ENCODE data around the gene THTPA.

THTPA gene

DNA sequence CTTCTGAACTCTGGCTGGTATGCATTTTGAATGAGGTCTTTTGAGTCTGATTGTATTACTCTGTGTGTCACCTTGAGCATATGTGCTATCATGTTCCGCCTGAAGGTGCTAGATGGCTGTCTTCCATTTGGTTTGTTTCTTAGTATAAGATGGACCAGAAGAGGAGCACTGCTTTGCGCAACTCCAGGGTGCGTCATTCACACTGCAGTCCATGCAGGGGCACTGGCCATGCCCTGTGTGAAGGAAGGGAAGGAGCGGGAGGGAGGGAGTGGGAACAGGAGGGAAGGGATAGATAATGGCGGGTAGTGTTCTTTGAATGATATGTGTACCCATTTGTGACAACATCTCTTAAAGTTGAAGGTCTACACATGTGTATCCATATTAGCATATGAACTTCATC lies 12.7 kb upstream of the THTPA start:
- Histone ChIP-seq H3K23ac (ENCODE audit: low read length) (no peak overlapping the region), H2AK5ac (ENCODE audit: low read length) (no peak overlapping the region), H2BK120ac (ENCODE audit: insufficient read depth, low read length, poor library complexity) (no peak overlapping the region)

DNA sequence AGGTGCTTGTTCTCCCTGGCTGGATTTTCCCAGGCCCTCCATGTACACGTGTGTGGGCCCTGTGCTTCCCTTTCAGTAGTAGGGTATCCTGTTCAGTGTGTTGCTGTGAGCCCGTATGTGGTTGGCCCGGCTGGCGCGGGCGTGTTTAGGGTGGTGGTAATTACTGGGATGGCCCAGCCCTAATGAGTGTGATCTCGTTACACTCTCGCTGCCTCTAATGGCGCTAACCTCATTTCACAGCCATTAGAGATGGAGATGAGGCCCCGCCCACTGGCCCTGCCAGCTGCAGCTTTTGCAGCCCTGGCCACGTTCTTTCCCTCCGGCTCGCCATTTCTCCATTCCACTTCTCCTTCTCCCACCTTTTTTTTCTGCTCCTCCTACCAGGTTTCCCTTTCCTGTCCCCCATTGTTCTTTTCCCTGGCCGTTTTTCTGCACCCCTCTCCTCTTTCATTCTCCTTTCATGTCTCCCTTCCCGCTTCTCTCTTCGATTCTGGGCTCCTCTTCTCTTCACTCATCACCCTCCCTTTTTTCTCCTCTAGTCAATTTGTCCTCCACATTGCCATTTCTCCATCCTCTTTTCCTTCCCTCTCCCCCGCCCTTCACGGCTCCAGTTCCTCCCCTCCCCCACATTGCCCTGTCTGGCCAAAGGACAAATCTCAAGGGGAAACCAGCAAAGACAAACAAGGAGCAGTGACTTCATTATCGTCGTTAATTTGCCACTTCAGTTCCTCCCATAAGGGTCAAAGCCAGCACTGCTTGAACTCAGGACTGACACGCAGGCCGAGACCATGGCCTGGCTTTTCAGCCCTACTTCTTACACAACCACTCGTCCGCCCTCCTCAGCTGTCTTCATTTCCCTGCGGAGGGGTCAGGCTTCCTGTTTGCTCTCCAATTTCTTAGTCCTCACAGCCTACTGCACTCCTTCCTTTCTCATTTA lies 11.3 kb upstream of the THTPA start:
- Histone ChIP-seq H4K91ac (ENCODE audit: low read depth, low read length) (no peak overlapping the region), H3K18ac (ENCODE audit: low read length) (no peak overlapping the region), H3K36me3 (ENCODE audit: control insufficient read depth in 1 of 2, insufficient read depth in 2 of 2, low read length in 2 of 2) (peaks cover 0 to 2% of the 10 kb centered on the region in 2 experiments), H3K23ac (ENCODE audit: low read length) (no peak overlapping the region), H3K9ac (ENCODE audit: low read length) (no peak overlapping the region), H3K79me1 (ENCODE audit: low read length) (no peaks in the 10 kb centered on the region), H2AK5ac (ENCODE audit: low read length) (no peak overlapping the region), H3K27me3 (ENCODE audit: insufficient read depth, low read length) (no peaks in the 10 kb centered on the region), H2AFZ (ENCODE audit: insufficient read depth, low read length, poor library complexity) (no peak overlapping the region), H4K12ac (ENCODE audit: low read depth, low read length) (no peak overlapping the region), H2BK120ac (ENCODE audit: insufficient read depth, low read length, poor library complexity) (no peak overlapping the region), H3K4me2 (ENCODE audit: low read length) (no peak overlapping the region), H3K4ac (ENCODE audit: low read depth, low read length) (no peak overlapping the region), H3K14ac (ENCODE audit: low read length) (no peak overlapping the region), H3K4me1 (ENCODE audit: control insufficient read depth in 1 of 2, insufficient read depth in 2 of 2, low read length in 2 of 2) (peaks cover 0 to 3% of the 10 kb centered on the region in 2 experiments), H2BK5ac (ENCODE audit: low read depth, low read length, poor library complexity) (no peak overlapping the region), H3K79me2 (ENCODE audit: control insufficient read depth, insufficient read depth, low read length, poor library complexity) (no peaks in the 10 kb centered on the region), H4K8ac (ENCODE audit: low read depth, low read length) (no peak overlapping the region), H3K27ac (ENCODE audit: low read depth, low read length) (no peak overlapping the region), H2BK12ac (ENCODE audit: low read length) (no peak overlapping the region), H3K9me3 (ENCODE audit: insufficient read depth, low read depth, low read length) (no peaks in the 10 kb centered on the region), H3K4me3 (ENCODE audit: low read depth, low read length) (peak overlapping the region; percentile 23)
- no CpG with 5 or more reads among the region's 25 CpGs for WGBS (ENCODE audit: extremely low coverage, insufficient coverage, insufficient read length)
- DNase-seq, result no peak

More for the DNA sequence above, 12.7 kb upstream of the THTPA start:
- Histone ChIP-seq H3K4me3 (ENCODE audit: low read depth, low read length) (no peak overlapping the region), H4K8ac (ENCODE audit: low read depth, low read length) (no peak overlapping the region), H2BK5ac (ENCODE audit: low read depth, low read length, poor library complexity) (no peak overlapping the region), H3K4me1 (ENCODE audit: control insufficient read depth in 1 of 2, insufficient read depth in 2 of 2, low read length in 2 of 2) (peaks cover 0 to 2% of the 10 kb centered on the region in 2 experiments), H3K36me3 (ENCODE audit: control insufficient read depth in 1 of 2, insufficient read depth in 2 of 2, low read length in 2 of 2) (peaks cover 0 to 2% of the 10 kb centered on the region in 2 experiments), H3K4ac (ENCODE audit: low read depth, low read length) (no peak overlapping the region), H2BK12ac (ENCODE audit: low read length) (no peak overlapping the region), H3K79me1 (ENCODE audit: low read length) (no peaks in the 10 kb centered on the region), H3K27me3 (ENCODE audit: insufficient read depth, low read length) (no peaks in the 10 kb centered on the region), H3K9me3 (ENCODE audit: insufficient read depth, low read depth, low read length) (no peaks in the 10 kb centered on the region), H3K18ac (ENCODE audit: low read length) (no peak overlapping the region), H3K4me2 (ENCODE audit: low read length) (no peak overlapping the region), H4K91ac (ENCODE audit: low read depth, low read length) (no peak overlapping the region), H3K14ac (ENCODE audit: low read length) (no peak overlapping the region), H3K79me2 (ENCODE audit: control insufficient read depth, insufficient read depth, low read length, poor library complexity) (no peaks in the 10 kb centered on the region), H4K12ac (ENCODE audit: low read depth, low read length) (no peak overlapping the region), H3K27ac (ENCODE audit: low read depth, low read length) (no peak overlapping the region), H3K9ac (ENCODE audit: low read length) (no peak overlapping the region), H2AFZ (ENCODE audit: insufficient read depth, low read length, poor library complexity) (no peak overlapping the region)
- no peak for DNase-seq
- WGBS (ENCODE audit: extremely low coverage, insufficient coverage, insufficient read length), result no CpG with 5 or more reads among the region's 5 CpGs

DNA sequence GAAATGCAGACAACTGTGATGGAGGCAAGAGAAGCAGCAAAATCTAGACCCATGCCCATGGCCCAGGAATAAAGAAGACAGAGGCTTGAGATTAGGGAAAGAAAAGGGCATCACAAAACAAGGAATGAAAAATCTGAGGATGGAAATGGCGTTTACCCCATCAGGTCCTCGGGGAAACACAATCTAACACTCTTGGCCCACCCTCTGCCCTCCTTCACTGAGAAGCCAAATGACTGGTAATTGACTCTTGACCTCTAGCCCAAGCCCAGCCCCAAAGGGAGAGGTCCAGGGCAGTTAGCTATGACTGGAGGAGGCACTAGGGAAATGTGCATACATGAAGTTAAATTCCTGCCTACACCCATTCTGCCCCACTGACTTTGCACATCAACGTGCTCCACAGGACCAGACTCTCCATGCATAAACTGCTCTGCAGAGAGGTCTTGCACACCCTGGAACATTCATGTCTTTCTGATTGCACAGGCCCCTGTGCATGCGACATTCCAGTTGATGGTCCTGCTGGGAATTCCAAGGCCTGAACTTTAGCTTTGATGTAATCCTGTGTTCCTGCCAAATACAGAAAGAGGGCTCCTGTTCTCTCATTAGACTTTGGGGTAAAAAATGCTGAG lies 10.2 kb upstream of the THTPA start:
- no peaks in the 10 kb centered on the region for H3K27me3 ChIP-seq (ENCODE audit: insufficient read depth, low read length)
- no peak overlapping the region for H3K4me3 ChIP-seq (ENCODE audit: low read depth, low read length)
- H2BK120ac ChIP-seq (ENCODE audit: insufficient read depth, low read length, poor library complexity), result no peak overlapping the region
- no peak overlapping the region for H3K4ac ChIP-seq (ENCODE audit: low read depth, low read length)
- H4K8ac ChIP-seq (ENCODE audit: low read depth, low read length), result no peak overlapping the region
- no peak overlapping the region for H3K14ac ChIP-seq (ENCODE audit: low read length)
- H3K79me1 ChIP-seq (ENCODE audit: low read length), result no peaks in the 10 kb centered on the region
- H3K9me3 ChIP-seq (ENCODE audit: insufficient read depth, low read depth, low read length), result no peaks in the 10 kb centered on the region
- no peak overlapping the region for H2AFZ ChIP-seq (ENCODE audit: insufficient read depth, low read length, poor library complexity)
- no peaks in the 10 kb centered on the region for H3K79me2 ChIP-seq (ENCODE audit: control insufficient read depth, insufficient read depth, low read length, poor library complexity)
- no peak overlapping the region for H4K91ac ChIP-seq (ENCODE audit: low read depth, low read length)
- no peak overlapping the region for H3K18ac ChIP-seq (ENCODE audit: low read length)
- peaks cover 3 to 9% of the 10 kb centered on the region in 2 experiments for H3K4me1 ChIP-seq (ENCODE audit: control insufficient read depth in 1 of 2, insufficient read depth in 2 of 2, low read length in 2 of 2)
- peak overlapping the region; percentile 11 for H3K9ac ChIP-seq (ENCODE audit: low read length)
- no peak overlapping the region for H2BK12ac ChIP-seq (ENCODE audit: low read length)
- no peak overlapping the region for H2BK5ac ChIP-seq (ENCODE audit: low read depth, low read length, poor library complexity)
- H2AK5ac ChIP-seq (ENCODE audit: low read length), result no peak overlapping the region
- H4K12ac ChIP-seq (ENCODE audit: low read depth, low read length), result no peak overlapping the region
- H3K4me2 ChIP-seq (ENCODE audit: low read length), result no peak overlapping the region
- no peak overlapping the region for H3K23ac ChIP-seq (ENCODE audit: low read length)
- DNase-seq, result no peak
- WGBS (ENCODE audit: extremely low coverage, insufficient coverage, insufficient read length), result no CpG with 5 or more reads among the region's 4 CpGs
- H3K27ac ChIP-seq (ENCODE audit: low read depth, low read length), result no peak overlapping the region
- peaks cover 0 to 2% of the 10 kb centered on the region in 2 experiments for H3K36me3 ChIP-seq (ENCODE audit: control insufficient read depth in 1 of 2, insufficient read depth in 2 of 2, low read length in 2 of 2)

DNA sequence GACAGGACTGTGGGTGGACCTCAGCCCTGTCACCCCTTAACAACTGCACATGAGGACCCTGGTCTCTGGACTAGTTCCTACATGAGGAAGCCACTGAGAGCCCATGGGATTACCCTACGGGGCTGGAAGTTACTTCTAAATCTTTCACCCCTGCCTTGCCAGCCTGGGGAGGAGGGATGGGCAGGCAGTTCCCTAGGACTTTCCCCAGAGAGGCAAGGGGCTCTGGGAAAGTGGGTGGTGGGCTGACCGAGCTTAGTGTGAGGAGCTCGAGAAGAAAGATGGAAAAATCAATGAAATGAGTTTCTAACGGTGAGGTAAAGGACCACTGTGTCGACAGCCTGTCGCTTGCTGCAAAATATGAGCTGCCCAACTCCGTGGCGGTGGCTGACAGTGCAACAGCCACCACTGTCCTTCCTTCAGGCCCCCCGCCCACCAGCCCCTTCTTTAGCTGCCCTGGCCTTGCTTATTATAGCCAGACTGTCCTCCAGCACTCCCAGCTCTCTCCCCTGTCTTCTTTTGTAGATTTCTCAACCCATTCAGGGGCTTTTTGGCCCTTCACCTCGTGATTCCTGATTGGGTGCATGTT lies 9.5 kb upstream of the THTPA start:
- no CpG with 5 or more reads among the region's 10 CpGs for WGBS (ENCODE audit: extremely low coverage, insufficient coverage, insufficient read length)
- Histone ChIP-seq H2AFZ (ENCODE audit: insufficient read depth, low read length, poor library complexity) (no peak overlapping the region), H3K4me1 (ENCODE audit: control insufficient read depth in 1 of 2, insufficient read depth in 2 of 2, low read length in 2 of 2) (peaks cover 3 to 11% of the 10 kb centered on the region in 2 experiments), H3K79me1 (ENCODE audit: low read length) (no peaks in the 10 kb centered on the region), H4K91ac (ENCODE audit: low read depth, low read length) (no peak overlapping the region), H3K4me2 (ENCODE audit: low read length) (no peak overlapping the region), H4K12ac (ENCODE audit: low read depth, low read length) (no peak overlapping the region), H3K4me3 (ENCODE audit: low read depth, low read length) (no peak overlapping the region), H2BK12ac (ENCODE audit: low read length) (no peak overlapping the region), H3K23ac (ENCODE audit: low read length) (no peak overlapping the region), H3K27ac (ENCODE audit: low read depth, low read length) (no peak overlapping the region), H3K79me2 (ENCODE audit: control insufficient read depth, insufficient read depth, low read length, poor library complexity) (peaks cover 3% of the 10 kb centered on the region), H3K4ac (ENCODE audit: low read depth, low read length) (no peak overlapping the region), H3K9me3 (ENCODE audit: insufficient read depth, low read depth, low read length) (no peaks in the 10 kb centered on the region), H3K9ac (ENCODE audit: low read length) (no peak overlapping the region), H3K14ac (ENCODE audit: low read length) (no peak overlapping the region), H2AK5ac (ENCODE audit: low read length) (no peak overlapping the region), H2BK5ac (ENCODE audit: low read depth, low read length, poor library complexity) (no peak overlapping the region), H3K27me3 (ENCODE audit: insufficient read depth, low read length) (no peaks in the 10 kb centered on the region), H4K8ac (ENCODE audit: low read depth, low read length) (no peak overlapping the region), H3K36me3 (ENCODE audit: control insufficient read depth in 1 of 2, insufficient read depth in 2 of 2, low read length in 2 of 2) (peaks cover 0 to 2% of the 10 kb centered on the region in 2 experiments), H3K18ac (ENCODE audit: low read length) (no peak overlapping the region), H2BK120ac (ENCODE audit: insufficient read depth, low read length, poor library complexity) (no peak overlapping the region)
- no peak for DNase-seq
